B cell (primary cell): ENCODE data around the gene TSPAN18. TPM values are rescaled to one million over a fixed set of nuclear protein-coding genes. Genes with fewer than 3 reads are reported as not detected.
A peak's percentile ranks its signal among the peaks of the same experiment; 100 is the strongest.

Experiments
- ATAC-seq: fragments of 200-7000 bp; cut with Tn5 transposase; one replicate; pipeline ENCODE4 v1.10.0; 2021; ENCODE audit warnings: low read depth, mild to moderate bottlenecking, moderate number of reproducible peaks, moderate library complexity
- CTCF ChIA-PET: fragments of 350-600 bp; sonication (Branson Sonifier 250); formaldehyde crosslinking; loops from one replicate; lab custom pipeline; 2021; ENCODE audit warnings: antibody characterized with exemption, inconsistent platforms; lab: Charles Lee
- POLR2A ChIA-PET: fragments of 350-600 bp; sonication (Branson Sonifier 250); formaldehyde crosslinking; loops from one replicate; lab custom pipeline; 2021; ENCODE audit warnings: antibody characterized with exemption; lab: Charles Lee
- DNase-seq: peaks from one replicate; pipeline ENCODE4 v3.0.0; 2013
- H2AFZ ChIP-seq: 2 replicates; pipeline ENCODE4 v1.6.1; 2012; ENCODE audit warnings: mild to moderate bottlenecking, low read depth, low read length; ENCODE audit not compliant: insufficient read depth, poor library complexity, severe bottlenecking
- H3K27ac ChIP-seq, 2 donors: 1 replicate in 1 of 2; 2 replicates in 1 of 2; pipeline ENCODE4 v1.5.1; 2012 to 2013; ENCODE audit warnings: low read length in 2 of 2, mild to moderate bottlenecking in 2 of 2, moderate library complexity in 1 of 2
- H3K27me3 ChIP-seq, 4 experiments: fragments of 200-600 bp in 1 of 4; sonication (generic) in 1 of 4; replicated peaks in 1 of 4; 1 replicate in 2 of 4; 2 replicates in 2 of 4; pipeline versions ENCODE4 v1.6.1 to v1.7.0; 2013 to 2016; ENCODE audit warnings: low read length in 3 of 4, mild to moderate bottlenecking in 2 of 4, mixed read lengths in 1 of 4, moderate library complexity in 1 of 4; ENCODE audit not compliant: insufficient read depth in 4 of 4, control insufficient read depth in 3 of 4; ENCODE audit errors: control extremely low read depth in 1 of 4
- H3K36me3 ChIP-seq, 2 experiments: replicated peaks in 1 of 2; 1 replicate in 1 of 2; 2 replicates in 1 of 2; pipeline versions ENCODE4 v1.6.1 to v1.7.1; 2013; ENCODE audit warnings: low read length in 1 of 2; ENCODE audit not compliant: insufficient read depth in 2 of 2, control insufficient read depth in 1 of 2; ENCODE audit errors: control extremely low read depth in 1 of 2, extremely low read depth in 1 of 2
- H3K4me1 ChIP-seq, 2 donors: fragments of 200-600 bp in 1 of 2; sonication (generic) in 1 of 2; 1 replicate in 1 of 2; 2 replicates in 1 of 2; pipeline versions ENCODE4 v1.5.1 to v1.6.1; 2013 to 2017; ENCODE audit warnings: low read length in 2 of 2; ENCODE audit not compliant: control insufficient read depth in 2 of 2, insufficient read depth in 2 of 2
- H3K4me2 ChIP-seq: replicated peaks from 2 replicates; pipeline ENCODE3; 2012; ENCODE audit warnings: mild to moderate bottlenecking, low read depth, low read length; ENCODE audit not compliant: poor library complexity, severe bottlenecking
- H3K4me3 ChIP-seq, 5 experiments: fragments of 200-600 bp in 1 of 5; sonication (generic) in 1 of 5; 1 replicate in 3 of 5; 2 replicates in 2 of 5; pipeline versions ENCODE4 v1.5.1 to v1.7.0; 2011 to 2016; ENCODE audit warnings: low read length in 4 of 5, mild to moderate bottlenecking in 4 of 5, low read depth in 2 of 5, control low read depth in 1 of 5, moderate library complexity in 1 of 5; ENCODE audit not compliant: insufficient read depth in 1 of 5; ENCODE audit errors: control extremely low read depth in 1 of 5, extremely low read depth in 1 of 5
- H3K79me2 ChIP-seq: fragments of 200-600 bp; sonication (generic); one replicate; pipeline ENCODE4 v1.6.0; 2016; ENCODE audit warnings: low read length; ENCODE audit not compliant: control insufficient read depth, insufficient read depth
- H3K9ac ChIP-seq: fragments of 200-600 bp; sonication (generic); 2 replicates; pipeline ENCODE4 v1.6.1; 2017; ENCODE audit warnings: mild to moderate bottlenecking, low read length, moderate library complexity
- H3K9me3 ChIP-seq, 3 donors: one replicate each; pipeline versions ENCODE4 v1.6.1 to v1.7.1; 2013; ENCODE audit warnings: low read length in 2 of 3; ENCODE audit not compliant: control insufficient read depth in 2 of 3, insufficient read depth in 1 of 3; ENCODE audit errors: control extremely low read depth in 1 of 3
- H4K20me1 ChIP-seq: 2 replicates; pipeline ENCODE4 v1.6.0; 2012; ENCODE audit warnings: mild to moderate bottlenecking, low read length; ENCODE audit not compliant: insufficient read depth, control insufficient read depth, poor library complexity, severe bottlenecking
- H3K27ac Mint-ChIP-seq: one replicate; pipeline ENCODE4 v1.8.0; 2021; ENCODE audit warnings: mixed read lengths
- H3K27me3 Mint-ChIP-seq: one replicate; pipeline ENCODE4 v1.8.0; 2021; ENCODE audit warnings: mixed read lengths
- H3K4me1 Mint-ChIP-seq: one replicate; pipeline ENCODE4 v1.8.0; 2021; ENCODE audit warnings: mixed read lengths
- H3K4me3 Mint-ChIP-seq: one replicate; pipeline ENCODE4 v1.8.0; 2021; ENCODE audit warnings: mixed read lengths
- H3K9me3 Mint-ChIP-seq: one replicate; pipeline ENCODE4 v1.8.0; 2022; ENCODE audit warnings: mixed read lengths; ENCODE audit not compliant: insufficient read depth
- EZH2 ChIP-seq: IDR thresholded peaks from 2 replicates; pipeline ENCODE4 v1.6.1; 2012; ENCODE audit warnings: borderline replicate concordance, low read depth, mild to moderate bottlenecking, moderate library complexity, low read length; ENCODE audit not compliant: insufficient read depth, poor library complexity, severe bottlenecking
- WGBS: methylation state at CpG from one replicate; pipeline ENCODE4 v1.1.5; 2013; ENCODE audit warnings: missing lambda C conversion rate; ENCODE audit not compliant: insufficient coverage; 5-methylcytosine and 5-hydroxymethylcytosine counted together
- intact Hi-C: fragments of 100-400 bp; cut with micrococcal nuclease; formaldehyde crosslinking; loops from one replicate; pipeline ENCODE4 v1.10.0; 2022
- polyA minus RNA-seq: library from RNA; depleted of rRNA, polyadenylated mRNA; stranded (reverse); fragments of >200 nt; gene quantifications from 2 replicates; pipeline ENCODE4 v1.2.3, GENCODE V29; 2012
- polyA plus RNA-seq: library from polyadenylated mRNA; depleted of rRNA; stranded (reverse); fragments of >200 nt; gene quantifications from 2 replicates; pipeline ENCODE4 v1.2.3, GENCODE V29; 2012
- total RNA-seq, 2 donors: library from RNA; stranded (reverse); fragments of 120-200 nt in 1 of 2; gene quantifications; 1 replicate in 1 of 2; 2 replicates in 1 of 2; pipeline versions ENCODE4 v1.2.3 to v1.2.4, GENCODE V29; 2013 to 2022
- TF ChIP-seq, protein P1 (sequence below): fragments of 200-600 bp; IDR thresholded peaks from one replicate; pipeline ENCODE4 v1.8.0; 2022; ENCODE audit warnings: antibody characterized with exemption, mild to moderate bottlenecking

TSPAN18 gene
- total RNA-seq, result 1.6 and 2.0 TPM in 2 replicates
- 1.3 TPM for total RNA-seq (2013)
- polyA plus RNA-seq, result 0.75 and 0.97 TPM in 2 replicates
- 0.51 and 2.8 TPM in 2 replicates for polyA minus RNA-seq

DNA sequence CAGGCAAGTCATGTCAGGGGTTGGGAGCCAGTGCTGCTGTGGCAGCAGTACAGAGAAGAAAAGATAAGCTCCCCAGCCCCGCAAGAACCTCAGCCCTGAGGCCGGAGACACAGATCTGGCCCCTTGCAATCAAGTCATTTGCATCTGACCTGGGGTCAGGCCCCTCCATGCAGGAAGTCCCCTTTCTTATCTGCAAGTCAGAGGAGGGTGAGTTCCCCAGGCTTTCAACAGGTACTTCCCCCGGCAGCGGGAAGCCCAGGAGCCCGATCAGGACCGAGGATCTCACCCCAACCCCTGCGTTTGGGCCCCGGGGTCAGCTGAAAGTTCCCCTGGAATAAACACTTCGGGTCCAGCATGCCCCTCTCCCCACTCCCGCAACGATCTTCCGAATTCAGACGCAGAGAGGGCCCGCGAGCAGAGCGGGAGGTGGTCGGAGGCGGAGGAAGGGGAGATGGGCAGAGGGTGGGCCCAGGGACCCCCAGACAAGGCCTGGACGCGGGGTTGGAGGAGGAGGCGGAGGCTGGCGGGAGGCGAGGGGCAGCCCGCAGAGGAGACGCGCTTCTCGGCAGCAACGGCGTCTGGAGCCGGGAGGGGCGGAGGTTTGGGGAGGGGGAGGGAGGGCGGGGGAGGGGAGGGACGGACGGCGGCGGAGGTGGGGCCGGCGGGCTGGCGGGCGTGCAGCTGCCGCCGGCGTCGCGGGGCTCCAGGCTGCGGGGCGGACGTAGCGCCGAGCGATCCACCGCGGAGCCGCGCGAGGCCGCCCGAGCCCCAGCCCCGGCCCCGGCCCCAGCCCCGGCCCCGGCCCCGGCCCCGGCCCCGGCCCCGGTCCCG, at the start of gene TSPAN18:
TSPAN18 (plus strand) TSS at position 680 of the 831 bp plus-strand sequence. CDS start 179,455 bp downstream, outside the sequence.
- peak within 1 kb of the TSS; percentile 91 for H3K4me3 Mint-ChIP-seq
- no peaks in the 10 kb centered on the region for H3K79me2 ChIP-seq
- peak within 1 kb of the TSS; percentile 48 to 50 for H3K27ac ChIP-seq
- no peaks in the 10 kb centered on the region for H3K9me3 ChIP-seq
- no peaks in the 10 kb centered on the region for H3K9me3 Mint-ChIP-seq
- H3K4me1 ChIP-seq, result peaks cover 14 to 18% of the 10 kb centered on the region in 2 donors
- WGBS, result under 1% methylated on average over 44 of the region's 67 CpGs
- peak within 1 kb of the TSS; percentile 83 for H3K9ac ChIP-seq
- no peak for TF ChIP-seq EZH2
- TF ChIP-seq, protein P1, sequence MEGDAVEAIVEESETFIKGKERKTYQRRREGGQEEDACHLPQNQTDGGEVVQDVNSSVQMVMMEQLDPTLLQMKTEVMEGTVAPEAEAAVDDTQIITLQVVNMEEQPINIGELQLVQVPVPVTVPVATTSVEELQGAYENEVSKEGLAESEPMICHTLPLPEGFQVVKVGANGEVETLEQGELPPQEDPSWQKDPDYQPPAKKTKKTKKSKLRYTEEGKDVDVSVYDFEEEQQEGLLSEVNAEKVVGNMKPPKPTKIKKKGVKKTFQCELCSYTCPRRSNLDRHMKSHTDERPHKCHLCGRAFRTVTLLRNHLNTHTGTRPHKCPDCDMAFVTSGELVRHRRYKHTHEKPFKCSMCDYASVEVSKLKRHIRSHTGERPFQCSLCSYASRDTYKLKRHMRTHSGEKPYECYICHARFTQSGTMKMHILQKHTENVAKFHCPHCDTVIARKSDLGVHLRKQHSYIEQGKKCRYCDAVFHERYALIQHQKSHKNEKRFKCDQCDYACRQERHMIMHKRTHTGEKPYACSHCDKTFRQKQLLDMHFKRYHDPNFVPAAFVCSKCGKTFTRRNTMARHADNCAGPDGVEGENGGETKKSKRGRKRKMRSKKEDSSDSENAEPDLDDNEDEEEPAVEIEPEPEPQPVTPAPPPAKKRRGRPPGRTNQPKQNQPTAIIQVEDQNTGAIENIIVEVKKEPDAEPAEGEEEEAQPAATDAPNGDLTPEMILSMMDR, result no peak
- POLR2A ChIA-PET, result no interaction called here
- peak; percentile 58 for ATAC-seq
- H3K4me3 ChIP-seq, result peak within 1 kb of the TSS in 4 of 5 experiments; percentile 65 to 84 (median 70)
- no peaks in the 10 kb centered on the region for H4K20me1 ChIP-seq
- peaks cover 18% of the 10 kb centered on the region for H3K27me3 Mint-ChIP-seq
- peak; percentile 72 for DNase-seq
- CTCF ChIA-PET, result interaction anchor here (0.9 to 1.2 kb wide), 4 partner anchors 10 to 377 kb away, joined by 3 to 5 read pairs (median 4); no protein-coding TSS in a partner anchor
- peak within 1 kb of the TSS; percentile 100 for H3K4me2 ChIP-seq
- intact Hi-C loops, result loop anchor here (5.0 to 10.0 kb wide), 2 partner anchors 51 to 442 kb away; no protein-coding TSS in a partner anchor
- peaks cover 0 to 19% (median 10%) of the 10 kb centered on the region in 4 experiments for H3K27me3 ChIP-seq
- H3K36me3 ChIP-seq, result no peaks in the 10 kb centered on the region
- H3K27ac Mint-ChIP-seq, result peak within 1 kb of the TSS; percentile 80
- peaks cover 19% of the 10 kb centered on the region for H3K4me1 Mint-ChIP-seq
- H2AFZ ChIP-seq, result peak within 1 kb of the TSS; percentile 93
